GM12878 (cell line): ENCODE data around the gene UQCC2.

ENCODE experiments used
- CREB1 ChIP-seq: IDR thresholded peaks from 2 replicates; pipeline ENCODE4 v1.6.1; 2012; ENCODE audit warnings: low read depth, mild to moderate bottlenecking, inconsistent platforms
- CTCF ChIP-seq, 3 experiments: IDR thresholded peaks in 2 of 3; conservative IDR thresholded peaks in 1 of 3; 2 replicates each; pipeline ENCODE4 v1.5.1; 2011; ENCODE audit warnings: low read depth in 3 of 3, low read length in 3 of 3, mild to moderate bottlenecking in 3 of 3, control low read depth in 2 of 3, moderate library complexity in 2 of 3, inconsistent platforms in 1 of 3, mixed read lengths in 1 of 3; ENCODE audit not compliant: control insufficient read depth in 2 of 3, insufficient read depth in 1 of 3; ENCODE audit errors: extremely low read depth in 1 of 3
- DPF2 ChIP-seq: fragments of 450-650 bp; IDR thresholded peaks from 2 replicates; pipeline ENCODE4 v1.6.1; 2017; ENCODE audit warnings: mild to moderate bottlenecking
- FOS ChIP-seq: IDR thresholded peaks from 3 replicates; pipeline ENCODE4 v1.6.1; 2011; ENCODE audit warnings: borderline replicate concordance; ENCODE audit not compliant: insufficient read length; ENCODE audit errors: extremely low read depth
- GATAD2B ChIP-seq: fragments of 450-650 bp; conservative IDR thresholded peaks from 2 replicates; pipeline ENCODE4 v1.6.1; 2017; ENCODE audit warnings: low read depth, mild to moderate bottlenecking, moderate library complexity
- MXI1 ChIP-seq: fragments of 150-350 bp; IDR thresholded peaks from 2 replicates; pipeline ENCODE4 v1.6.1; 2011; ENCODE audit warnings: low read depth, mild to moderate bottlenecking, inconsistent platforms, low read length, improper control_type of control experiment
- POLR2A ChIP-seq: IDR thresholded peaks from 2 replicates; pipeline ENCODE4 v1.6.1; 2011; ENCODE audit warnings: low read depth, mild to moderate bottlenecking, low read length
- RB1 ChIP-seq: fragments of 450-650 bp; formaldehyde crosslinking; IDR thresholded peaks from 2 replicates; pipeline ENCODE4 v1.6.1; 2017; ENCODE audit warnings: mild to moderate bottlenecking, borderline replicate concordance
- RCOR1 ChIP-seq: conservative IDR thresholded peaks from 2 replicates; pipeline ENCODE4 v1.6.1; 2012; ENCODE audit warnings: low read depth, low read length, improper control_type of control experiment
- REST ChIP-seq: IDR thresholded peaks from 2 replicates; pipeline ENCODE4 v1.6.1; 2012; ENCODE audit warnings: mild to moderate bottlenecking, low read depth, low read length
- SUZ12 ChIP-seq: fragments of 200-600 bp; sonication (generic); IDR thresholded peaks from one replicate; pipeline ENCODE4 v1.6.1; 2018; ENCODE audit warnings: antibody characterized with exemption, mild to moderate bottlenecking; ENCODE audit not compliant: unreplicated experiment
- TCF7 ChIP-seq: IDR thresholded peaks from 2 replicates; pipeline ENCODE4 v1.6.1; 2014; ENCODE audit warnings: antibody characterized with exemption, borderline replicate concordance
- YY1 ChIP-seq: IDR thresholded peaks from 2 replicates; pipeline ENCODE4 v1.6.1; 2011; ENCODE audit warnings: low read depth, mild to moderate bottlenecking, low read length

- no peak for TF ChIP-seq DPF2
- TF ChIP-seq GATAD2B = no peak
- no peak for TF ChIP-seq REST
- no peak for TF ChIP-seq TCF7
- TF ChIP-seq MXI1 = no peak
- TF ChIP-seq YY1 = no peak
- TF ChIP-seq CTCF (IDR thresholded peaks at IDR 0.05 in 2 of 3, conservative IDR thresholded peaks at IDR 0.05 in 1 of 3; ENCODE audit: control insufficient read depth in 2 of 3, extremely low read depth in 1 of 3, insufficient read depth in 1 of 3, low read depth in 3 of 3, low read length in 3 of 3) = no peak
- no peak for TF ChIP-seq SUZ12
- no peak for TF ChIP-seq POLR2A
- no peak for TF ChIP-seq FOS
- no peak for TF ChIP-seq CREB1
- TF ChIP-seq RB1 = no peak
- TF ChIP-seq RCOR1 = no peak
Measured at GRCh38 chr6:33742092-33742491, 30.6 kb upstream of the UQCC2 start.
